ENCODE results near the gene MLST8. TPM values are rescaled to one million over a fixed set of nuclear protein-coding genes. Genes with fewer than 3 reads are reported as not detected.
A peak's percentile ranks its signal among the peaks of the same experiment; 100 is the strongest.

The MLST8 gene
- total and polyA plus RNA-seq, 8 donors = 16.6 to 62.8 (median 20.7) TPM

GRCh38 chr16:2226918-2227317 lies 21.7 kb downstream of the MLST8 start:
- Histone ChIP-seq H3K4me1 (peaks cover 6 to 11% (median 10%) of the 10 kb centered on the region in 3 donors), H3K27me3 (no peaks in the 10 kb centered on the region), H3K4me3 (no peak overlapping the region), H3K9me3 (no peaks in the 10 kb centered on the region), H3K27ac (no peak overlapping the region), H3K36me3 (peaks cover 0 to 20% (median 6%) of the 10 kb centered on the region in 3 donors)
- FAIRE-seq (no peak), DNase-seq (no peak), ATAC-seq (no peak)
- no peak for TF ChIP-seq CTCF (IDR thresholded peaks at IDR 0.05)
- 89% methylated on average over 6 of the region's 6 CpGs for WGBS, 2 donors
- intact Hi-C loops (cut with DNase I) = no loop called here

GRCh38 chr16:2228161-2228824 lies 23.0 kb downstream of the MLST8 start:
- no peak for ATAC-seq
- Histone ChIP-seq H3K4me1 (peaks cover 6 to 11% (median 10%) of the 10 kb centered on the region in 3 donors), H3K4me3 (no peak overlapping the region), H3K36me3 (peaks cover 0 to 32% (median 15%) of the 10 kb centered on the region in 3 donors), H3K27ac (no peak overlapping the region), H3K9me3 (no peaks in the 10 kb centered on the region), H3K27me3 (no peaks in the 10 kb centered on the region)
- no peak for FAIRE-seq
- intact Hi-C loops (cut with DNase I) = no loop called here
- DNase-seq = peak in 1 of 6 donors; percentile 63
- TF ChIP-seq CTCF (IDR thresholded peaks at IDR 0.05) = no peak
- 87 to 89% methylated on average over 25 of the region's 25 CpGs for WGBS, 2 donors

- ATAC-seq (no peak), DNase-seq (peak in 1 of 6 donors; percentile 66), FAIRE-seq (no peak)
- Histone ChIP-seq H3K27ac (no peak overlapping the region), H3K4me3 (no peak overlapping the region), H3K9me3 (no peaks in the 10 kb centered on the region), H3K27me3 (no peaks in the 10 kb centered on the region), H3K4me1 (peaks cover 6 to 11% (median 10%) of the 10 kb centered on the region in 3 donors), H3K36me3 (peaks cover 4 to 38% (median 22%) of the 10 kb centered on the region in 3 donors)
- intact Hi-C loops (cut with DNase I) = no loop called here
- 86 to 92% methylated on average over 11 to 12 of the region's 12 CpGs for WGBS, 2 donors
- no peak for TF ChIP-seq CTCF (IDR thresholded peaks at IDR 0.05)
These were observed 23.8 kb downstream of the MLST8 start for GRCh38 chr16:2229091-2229490.

- 90 to 91% methylated on average over 22 to 23 of the region's 23 CpGs for WGBS, 2 donors
- H3K36me3 ChIP-seq = peaks cover 4 to 44% (median 26%) of the 10 kb centered on the region in 3 donors
- no peak for TF ChIP-seq CTCF (IDR thresholded peaks at IDR 0.05)
- no peak overlapping the region for H3K27ac ChIP-seq
- ATAC-seq (no peak), FAIRE-seq (no peak), DNase-seq (peak in 1 of 6 donors; percentile 68)
- H3K9me3 ChIP-seq = no peaks in the 10 kb centered on the region
- intact Hi-C loops (cut with DNase I) = no loop called here
- peaks cover 4 to 7% (median 5%) of the 10 kb centered on the region in 3 donors for H3K4me1 ChIP-seq
- no peaks in the 10 kb centered on the region for H3K27me3 ChIP-seq
- no peak overlapping the region for H3K4me3 ChIP-seq
These were observed 24.5 kb downstream of the MLST8 start for GRCh38 chr16:2229632-2230250.

DNA sequence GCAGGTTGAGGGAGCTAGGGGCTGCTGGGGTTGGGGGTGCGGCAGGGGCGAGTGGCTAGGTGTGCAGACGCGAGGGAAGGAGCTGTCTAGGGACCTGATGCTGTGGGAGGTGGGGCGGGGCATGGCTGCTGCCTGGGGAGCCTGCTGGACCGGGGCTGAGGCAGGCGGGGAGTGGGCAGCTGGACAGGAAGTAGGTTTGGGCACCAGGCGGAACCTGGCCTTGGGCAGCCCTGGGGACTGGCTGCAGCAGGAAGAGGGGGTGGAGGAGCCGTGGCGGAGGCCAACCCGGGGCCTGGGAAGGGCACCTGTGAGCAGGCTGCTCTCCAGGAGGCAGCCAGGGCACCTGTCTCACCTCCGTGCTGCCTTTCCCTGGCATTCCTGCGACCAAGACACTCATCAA lies 25.1 kb downstream of the MLST8 start:
- no peaks in the 10 kb centered on the region for H3K9me3 ChIP-seq
- TF ChIP-seq CTCF (IDR thresholded peaks at IDR 0.05) = no peak
- 79 to 85% methylated on average over 13 of the region's 13 CpGs for WGBS, 2 donors
- no peak overlapping the region for H3K27ac ChIP-seq
- H3K4me3 ChIP-seq = no peak overlapping the region
- DNase-seq = peak in 1 of 6 donors; percentile 79
- peak in 1 of 4 donors; percentile 17 for ATAC-seq
- peaks cover 0 to 3% (median 0%) of the 10 kb centered on the region in 3 donors for H3K4me1 ChIP-seq
- intact Hi-C loops (cut with DNase I) = no loop called here
- H3K27me3 ChIP-seq = no peaks in the 10 kb centered on the region
- H3K36me3 ChIP-seq = peaks cover 4 to 50% (median 31%) of the 10 kb centered on the region in 3 donors
- no peak for FAIRE-seq
